Activated CD8-positive, alpha-beta memory T cell treated with anti-CD3 and anti-CD28 coated beads, Interleukin-2, amount 50 U/mL, for 24 hours (primary cell): ENCODE data around the gene KEAP1.

Experiments
- DNase-seq: peaks from one replicate; pipeline ENCODE4 v3.0.0-alpha.2; 2020; ENCODE audit errors: extremely low read depth

KEAP1 gene

DNA sequence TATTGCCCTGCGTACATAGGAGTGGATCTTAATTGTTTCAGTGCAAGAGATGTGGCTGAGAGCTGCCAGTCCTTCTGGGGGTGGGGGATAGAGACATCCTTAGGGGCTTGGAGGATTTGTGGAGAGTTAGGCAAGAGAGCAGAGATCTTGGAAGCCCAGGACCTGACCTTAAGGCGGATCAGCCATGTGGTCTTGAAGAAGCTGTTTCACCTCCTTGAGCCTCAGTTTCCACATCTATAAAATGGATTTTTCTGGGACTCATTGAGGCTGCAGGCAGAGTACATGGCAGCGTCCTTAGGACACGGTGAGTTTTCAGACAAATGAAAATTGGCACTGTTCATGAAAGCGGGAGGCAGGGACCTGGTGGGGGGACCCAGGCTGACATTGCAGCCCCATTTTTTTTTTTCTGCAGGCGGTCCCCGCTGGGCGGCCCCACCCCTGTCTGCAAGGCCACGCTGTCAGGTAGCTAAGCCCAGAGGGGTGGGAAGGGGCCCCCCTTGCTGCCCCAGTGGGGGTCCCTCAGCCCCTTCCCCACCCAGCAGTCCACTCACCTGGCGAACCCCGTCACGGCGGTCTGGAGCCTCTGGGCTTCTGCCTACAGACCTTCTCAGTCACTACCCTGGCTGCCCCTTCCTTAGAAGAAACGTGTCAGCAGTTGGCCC is 52.8 kb downstream of the KEAP1 start:
- no peak for DNase-seq

DNA sequence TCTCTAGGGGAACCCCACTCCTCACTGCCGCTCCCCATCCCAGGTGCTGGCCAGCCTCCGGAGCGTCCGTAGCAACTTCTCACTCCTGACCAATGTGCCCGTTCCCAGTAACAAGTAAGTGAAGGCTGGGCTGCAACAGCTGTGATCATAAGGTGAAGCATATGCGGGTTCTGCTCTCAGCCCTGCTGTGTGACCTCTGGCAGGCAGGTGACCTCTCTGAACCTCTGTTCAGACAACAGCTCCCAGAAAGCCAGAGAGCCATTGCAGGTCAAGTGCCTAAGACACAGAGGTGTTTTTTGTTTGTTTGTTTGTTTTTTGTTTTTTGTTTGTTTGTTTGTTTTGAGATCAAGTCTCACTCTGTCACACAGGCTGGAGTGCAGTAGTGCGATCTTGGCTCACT is 54.1 kb downstream of the KEAP1 start:
- DNase-seq = no peak

DNA sequence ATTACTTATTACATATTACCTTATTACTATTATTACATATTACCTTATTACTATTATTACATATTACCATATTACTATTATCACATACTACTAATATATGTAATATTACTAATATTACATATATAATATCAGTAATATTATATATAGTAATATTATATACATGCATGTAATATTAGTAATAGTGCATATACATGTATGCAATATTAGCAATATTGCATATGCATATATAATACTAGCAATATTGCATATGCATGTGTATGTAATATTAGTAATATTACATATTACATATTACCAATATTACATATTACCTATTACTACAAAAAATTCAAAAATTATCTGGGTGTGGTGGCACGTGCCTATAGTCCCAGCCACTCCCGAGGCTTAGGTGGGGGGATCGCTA is 60.5 kb downstream of the KEAP1 start:
- no peak for DNase-seq

DNA sequence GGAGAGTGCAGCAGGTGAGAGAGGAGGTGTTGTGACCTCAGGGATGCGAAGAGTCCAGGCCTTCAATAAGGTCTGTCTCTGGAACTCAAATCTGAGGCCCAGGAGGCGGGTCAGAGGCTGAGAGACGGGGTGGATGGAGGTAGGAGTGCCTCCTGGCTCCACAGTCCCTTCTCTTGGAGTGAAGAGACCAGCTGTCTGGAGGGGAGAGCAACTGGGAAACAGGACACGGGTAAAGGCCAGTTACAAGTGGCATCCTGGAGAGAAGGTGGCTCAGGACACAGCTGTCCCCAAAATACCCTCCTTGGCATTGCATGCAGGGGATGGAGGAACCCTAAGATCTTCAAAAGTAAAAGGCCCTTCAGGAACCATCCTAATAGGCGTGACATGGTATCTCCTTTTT is 63.6 kb downstream of the KEAP1 start:
- no peak for DNase-seq
